Measurements from ENCODE around the gene CFAP61.

The CFAP61 gene

DNA sequence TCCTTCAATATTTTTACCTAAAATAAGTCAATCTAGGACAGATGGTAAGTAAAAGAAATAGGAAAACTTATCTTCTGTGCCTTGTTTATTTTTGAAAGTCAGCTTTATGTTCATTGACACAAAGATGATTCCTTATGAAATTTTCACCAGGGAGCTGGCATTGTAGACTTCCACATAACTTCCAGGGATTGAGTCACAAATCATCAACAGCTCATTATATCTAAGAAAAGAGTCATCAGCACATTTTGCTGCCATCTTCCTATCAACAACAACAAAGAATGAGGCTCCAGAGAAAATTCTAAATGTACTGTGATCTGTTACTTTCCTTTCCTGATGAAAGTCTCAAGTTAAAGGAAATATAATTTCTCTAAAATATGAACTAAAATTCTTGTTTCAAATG is 48.5 kb downstream of the CFAP61 start:
- TF ChIP-seq TCF7L2 (IDR thresholded peaks at IDR 0.05; ENCODE audit: borderline replicate concordance, low read depth, low read length) = no peak
- Histone ChIP-seq H3K27ac (ENCODE audit: extremely low read depth, low read depth, low read length) (no peak overlapping the region), H3K4me1 (ENCODE audit: control insufficient read depth, insufficient read depth, low read length) (no peaks in the 10 kb centered on the region), H3K9me3 (ENCODE audit: control insufficient read depth, insufficient read depth, low read depth, low read length) (no peaks in the 10 kb centered on the region), H3K4me3 (ENCODE audit: low read depth, low read length) (no peak overlapping the region), H3K36me3 (ENCODE audit: control insufficient read depth in 2 of 2, insufficient read depth in 1 of 2, low read length in 2 of 2) (no peaks in the 10 kb centered on the region)
- ChIA-PET POLR2A (no interaction called here), CTCF (no interaction called here)

DNA sequence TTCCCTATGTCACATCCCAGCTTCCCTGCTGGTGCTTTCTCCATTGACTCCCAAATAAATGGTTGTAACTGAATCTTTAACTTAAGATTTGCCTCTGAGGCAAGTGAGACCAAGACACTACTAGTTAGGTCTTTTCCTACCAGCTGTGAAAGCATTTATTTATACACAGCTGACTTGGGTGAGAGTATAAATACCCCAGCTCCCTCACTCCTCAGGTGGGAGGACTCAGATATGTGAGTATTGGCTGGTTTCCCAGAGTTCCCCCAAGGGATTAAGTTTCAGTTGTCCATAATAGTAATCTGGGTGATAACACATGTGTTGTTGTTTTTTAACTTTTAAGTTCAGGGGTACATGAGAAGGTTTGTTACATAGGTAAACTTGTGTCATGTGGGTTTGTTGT is 49.8 kb downstream of the CFAP61 start:
- no peak overlapping the region for H3K27ac ChIP-seq (ENCODE audit: extremely low read depth, low read depth, low read length)
- H3K4me1 ChIP-seq (ENCODE audit: control insufficient read depth, insufficient read depth, low read length) = no peaks in the 10 kb centered on the region
- POLR2A ChIA-PET = no interaction called here
- CTCF ChIA-PET = no interaction called here
- TF ChIP-seq, protein P1, sequence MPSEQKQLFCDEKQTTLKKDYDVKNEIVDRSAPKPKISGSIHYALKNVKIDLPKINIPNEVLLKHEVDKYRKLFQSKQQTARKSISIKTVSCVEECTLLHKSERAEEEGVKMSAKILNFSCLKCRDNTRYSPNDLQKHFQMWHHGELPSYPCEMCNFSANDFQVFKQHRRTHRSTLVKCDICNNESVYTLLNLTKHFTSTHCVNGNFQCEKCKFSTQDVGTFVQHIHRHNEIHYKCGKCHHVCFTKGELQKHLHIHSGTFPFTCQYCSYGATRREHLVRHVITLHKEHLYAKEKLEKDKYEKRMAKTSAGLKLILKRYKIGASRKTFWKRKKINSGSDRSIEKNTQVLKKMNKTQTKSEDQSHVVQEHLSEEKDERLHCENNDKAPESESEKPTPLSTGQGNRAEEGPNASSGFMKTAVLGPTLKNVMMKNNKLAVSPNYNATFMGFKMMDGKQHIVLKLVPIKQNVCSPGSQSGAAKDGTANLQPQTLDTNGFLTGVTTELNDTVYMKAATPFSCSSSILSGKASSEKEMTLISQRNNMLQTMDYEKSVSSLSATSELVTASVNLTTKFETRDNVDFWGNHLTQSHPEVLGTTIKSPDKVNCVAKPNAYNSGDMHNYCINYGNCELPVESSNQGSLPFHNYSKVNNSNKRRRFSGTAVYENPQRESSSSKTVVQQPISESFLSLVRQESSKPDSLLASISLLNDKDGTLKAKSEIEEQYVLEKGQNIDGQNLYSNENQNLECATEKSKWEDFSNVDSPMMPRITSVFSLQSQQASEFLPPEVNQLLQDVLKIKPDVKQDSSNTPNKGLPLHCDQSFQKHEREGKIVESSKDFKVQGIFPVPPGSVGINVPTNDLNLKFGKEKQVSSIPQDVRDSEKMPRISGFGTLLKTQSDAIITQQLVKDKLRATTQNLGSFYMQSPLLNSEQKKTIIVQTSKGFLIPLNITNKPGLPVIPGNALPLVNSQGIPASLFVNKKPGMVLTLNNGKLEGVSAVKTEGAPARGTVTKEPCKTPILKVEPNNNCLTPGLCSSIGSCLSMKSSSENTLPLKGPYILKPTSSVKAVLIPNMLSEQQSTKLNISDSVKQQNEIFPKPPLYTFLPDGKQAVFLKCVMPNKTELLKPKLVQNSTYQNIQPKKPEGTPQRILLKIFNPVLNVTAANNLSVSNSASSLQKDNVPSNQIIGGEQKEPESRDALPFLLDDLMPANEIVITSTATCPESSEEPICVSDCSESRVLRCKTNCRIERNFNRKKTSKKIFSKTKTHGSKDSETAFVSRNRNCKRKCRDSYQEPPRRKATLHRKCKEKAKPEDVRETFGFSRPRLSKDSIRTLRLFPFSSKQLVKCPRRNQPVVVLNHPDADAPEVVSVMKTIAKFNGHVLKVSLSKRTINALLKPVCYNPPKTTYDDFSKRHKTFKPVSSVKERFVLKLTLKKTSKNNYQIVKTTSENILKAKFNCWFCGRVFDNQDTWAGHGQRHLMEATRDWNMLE (tag by site-specific recombination; conservative IDR thresholded peaks at IDR 0.05; ENCODE audit: low read depth) = no peak
- TF ChIP-seq, protein P2, sequence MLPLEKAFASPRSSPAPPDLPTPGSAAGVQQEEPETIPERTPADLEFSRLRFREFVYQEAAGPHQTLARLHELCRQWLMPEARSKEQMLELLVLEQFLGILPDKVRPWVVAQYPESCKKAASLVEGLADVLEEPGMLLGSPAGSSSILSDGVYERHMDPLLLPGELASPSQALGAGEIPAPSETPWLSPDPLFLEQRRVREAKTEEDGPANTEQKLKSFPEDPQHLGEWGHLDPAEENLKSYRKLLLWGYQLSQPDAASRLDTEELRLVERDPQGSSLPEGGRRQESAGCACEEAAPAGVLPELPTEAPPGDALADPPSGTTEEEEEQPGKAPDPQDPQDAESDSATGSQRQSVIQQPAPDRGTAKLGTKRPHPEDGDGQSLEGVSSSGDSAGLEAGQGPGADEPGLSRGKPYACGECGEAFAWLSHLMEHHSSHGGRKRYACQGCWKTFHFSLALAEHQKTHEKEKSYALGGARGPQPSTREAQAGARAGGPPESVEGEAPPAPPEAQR (tag by site-specific recombination; IDR thresholded peaks at IDR 0.05) = no peak
- TF ChIP-seq ZIC2 (tag by site-specific recombination; IDR thresholded peaks at IDR 0.05) = no peak
- TF ChIP-seq BCL11B (tag by site-specific recombination; IDR thresholded peaks at IDR 0.05; ENCODE audit: low read depth) = no peak
- peak; percentile 97 for TF ChIP-seq ZNF37A (tag by site-specific recombination; IDR thresholded peaks at IDR 0.05)
- TF ChIP-seq ZNF585B (tag by site-specific recombination; IDR thresholded peaks at IDR 0.05) = no peak
- H3K9me3 ChIP-seq (ENCODE audit: control insufficient read depth, insufficient read depth, low read depth, low read length) = no peaks in the 10 kb centered on the region
- no peak overlapping the region for H3K4me3 ChIP-seq (ENCODE audit: low read depth, low read length)
- no peaks in the 10 kb centered on the region for H3K36me3 ChIP-seq (ENCODE audit: control insufficient read depth in 2 of 2, insufficient read depth in 1 of 2, low read length in 2 of 2)

DNA sequence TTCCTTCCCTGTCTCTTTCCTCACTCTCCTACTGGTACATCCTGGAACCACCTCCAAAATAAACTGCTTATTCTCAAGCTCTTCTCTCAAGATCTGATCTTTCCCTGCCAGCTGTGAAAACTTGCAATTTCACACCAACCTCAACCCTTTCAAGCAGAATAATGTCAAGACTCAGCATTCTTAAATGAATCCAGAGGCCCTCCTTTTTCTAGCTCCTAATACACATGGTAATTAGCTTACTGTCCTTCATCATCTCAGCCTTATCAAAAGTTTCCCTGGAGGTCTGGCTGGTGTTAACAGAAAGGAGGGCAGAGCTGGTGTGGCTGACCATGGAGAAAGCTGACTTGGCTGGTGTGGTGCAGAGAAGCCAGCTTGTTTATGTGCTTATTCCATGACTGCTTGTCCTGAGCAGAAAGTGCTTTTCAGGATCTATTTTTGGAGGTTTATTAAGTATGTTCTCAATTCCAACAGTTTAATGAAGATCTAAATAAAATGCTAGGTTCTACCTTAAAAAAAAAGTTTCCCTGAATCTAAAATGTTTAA is 50.5 kb downstream of the CFAP61 start:
- H3K4me3 ChIP-seq (ENCODE audit: low read depth, low read length) = no peak overlapping the region
- H3K9me3 ChIP-seq (ENCODE audit: control insufficient read depth, insufficient read depth, low read depth, low read length) = no peaks in the 10 kb centered on the region
- CTCF ChIA-PET = interaction anchor here (0.6 kb wide), 2 partner anchors 13 to 244 kb away, joined by 3 to 5 read pairs; no protein-coding TSS in a partner anchor
- H3K36me3 ChIP-seq (ENCODE audit: control insufficient read depth in 2 of 2, insufficient read depth in 1 of 2, low read length in 2 of 2) = no peaks in the 10 kb centered on the region
- H3K4me1 ChIP-seq (ENCODE audit: control insufficient read depth, insufficient read depth, low read length) = no peaks in the 10 kb centered on the region
- no peak for TF ChIP-seq SP2 (tag by site-specific recombination; IDR thresholded peaks at IDR 0.05)
- TF ChIP-seq, protein P3, sequence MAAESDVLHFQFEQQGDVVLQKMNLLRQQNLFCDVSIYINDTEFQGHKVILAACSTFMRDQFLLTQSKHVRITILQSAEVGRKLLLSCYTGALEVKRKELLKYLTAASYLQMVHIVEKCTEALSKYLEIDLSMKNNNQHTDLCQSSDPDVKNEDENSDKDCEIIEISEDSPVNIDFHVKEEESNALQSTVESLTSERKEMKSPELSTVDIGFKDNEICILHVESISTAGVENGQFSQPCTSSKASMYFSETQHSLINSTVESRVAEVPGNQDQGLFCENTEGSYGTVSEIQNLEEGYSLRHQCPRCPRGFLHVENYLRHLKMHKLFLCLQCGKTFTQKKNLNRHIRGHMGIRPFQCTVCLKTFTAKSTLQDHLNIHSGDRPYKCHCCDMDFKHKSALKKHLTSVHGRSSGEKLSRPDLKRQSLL (tag by site-specific recombination; IDR thresholded peaks at IDR 0.05) = no peak
- TF ChIP-seq, protein P4, sequence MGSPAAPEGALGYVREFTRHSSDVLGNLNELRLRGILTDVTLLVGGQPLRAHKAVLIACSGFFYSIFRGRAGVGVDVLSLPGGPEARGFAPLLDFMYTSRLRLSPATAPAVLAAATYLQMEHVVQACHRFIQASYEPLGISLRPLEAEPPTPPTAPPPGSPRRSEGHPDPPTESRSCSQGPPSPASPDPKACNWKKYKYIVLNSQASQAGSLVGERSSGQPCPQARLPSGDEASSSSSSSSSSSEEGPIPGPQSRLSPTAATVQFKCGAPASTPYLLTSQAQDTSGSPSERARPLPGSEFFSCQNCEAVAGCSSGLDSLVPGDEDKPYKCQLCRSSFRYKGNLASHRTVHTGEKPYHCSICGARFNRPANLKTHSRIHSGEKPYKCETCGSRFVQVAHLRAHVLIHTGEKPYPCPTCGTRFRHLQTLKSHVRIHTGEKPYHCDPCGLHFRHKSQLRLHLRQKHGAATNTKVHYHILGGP (tag by site-specific recombination; IDR thresholded peaks at IDR 0.05) = no peak
- no peak for TF ChIP-seq ZNF776 (tag by site-specific recombination; IDR thresholded peaks at IDR 0.05; ENCODE audit: borderline replicate concordance)
- no peak for TF ChIP-seq ZFP3 (tag by site-specific recombination; IDR thresholded peaks at IDR 0.05; ENCODE audit: low read depth)
- TF ChIP-seq ZNF423 (tag by site-specific recombination; IDR thresholded peaks at IDR 0.05) = no peak
- TF ChIP-seq ZNF112 (tag by site-specific recombination; IDR thresholded peaks at IDR 0.05) = no peak
- H3K27ac ChIP-seq (ENCODE audit: extremely low read depth, low read depth, low read length) = no peak overlapping the region
- POLR2A ChIA-PET = no interaction called here
